H9 (cell line): ENCODE results near the gene JAKMIP1. TPM values are rescaled to one million over a fixed set of nuclear protein-coding genes. Genes with fewer than 3 reads are reported as not detected.

ENCODE experiments used
- DNase-seq: peaks from one replicate; pipeline ENCODE4 v3.0.0-alpha.2; 2017
- H2AFZ ChIP-seq: one replicate; pipeline ENCODE4 v1.6.1; 2013; ENCODE audit warnings: mild to moderate bottlenecking, low read length, control low read depth, moderate library complexity
- H2AK5ac ChIP-seq: 2 replicates; pipeline ENCODE4 v1.6.1; 2013; ENCODE audit warnings: low read length, control low read depth, mixed read lengths; ENCODE audit not compliant: insufficient read length
- H2BK120ac ChIP-seq: one replicate; pipeline ENCODE4 v1.6.1; 2013; ENCODE audit warnings: low read depth, mild to moderate bottlenecking, low read length, control low read depth, inconsistent platforms; ENCODE audit not compliant: poor library complexity, severe bottlenecking
- H2BK12ac ChIP-seq: 2 replicates; pipeline ENCODE4 v1.6.1; 2013; ENCODE audit warnings: low read length, control low read depth, mixed read lengths, low read depth; ENCODE audit not compliant: insufficient read length
- H2BK15ac ChIP-seq: 2 replicates; pipeline ENCODE4 v1.6.1; 2013; ENCODE audit warnings: low read depth, low read length, control low read depth
- H2BK20ac ChIP-seq: one replicate; pipeline ENCODE4 v1.6.1; 2013; ENCODE audit warnings: low read depth, mild to moderate bottlenecking, low read length, control low read depth, inconsistent platforms; ENCODE audit not compliant: poor library complexity, severe bottlenecking
- H2BK5ac ChIP-seq: 2 replicates; pipeline ENCODE4 v1.6.1; 2013; ENCODE audit warnings: low read length, control low read depth, mixed read lengths; ENCODE audit not compliant: insufficient read length
- H3K14ac ChIP-seq: 2 replicates; pipeline ENCODE4 v1.6.1; 2013; ENCODE audit warnings: low read length, control low read depth; ENCODE audit not compliant: insufficient read depth
- H3K18ac ChIP-seq: 2 replicates; pipeline ENCODE4 v1.6.1; 2013; ENCODE audit warnings: low read depth, mild to moderate bottlenecking, mixed read lengths, low read length, control low read depth; ENCODE audit not compliant: insufficient read length
- H3K23ac ChIP-seq: 2 replicates; pipeline ENCODE4 v1.6.1; 2013; ENCODE audit warnings: low read length, control low read depth, mixed read lengths, low read depth; ENCODE audit not compliant: insufficient read length
- H3K23me2 ChIP-seq: 2 replicates; pipeline ENCODE4 v1.6.1; 2013; ENCODE audit warnings: low read depth, mild to moderate bottlenecking, mixed read lengths, low read length, control low read depth; ENCODE audit not compliant: insufficient read length, poor library complexity, severe bottlenecking
- H3K27ac ChIP-seq: 2 replicates; pipeline ENCODE4 v1.5.1; 2013; ENCODE audit warnings: low read length, control low read depth, mixed read lengths, low read depth; ENCODE audit not compliant: insufficient read length
- H3K27me3 ChIP-seq: 2 replicates; pipeline ENCODE4 v1.6.1; 2013; ENCODE audit warnings: low read length, control low read depth, inconsistent platforms; ENCODE audit not compliant: insufficient read depth
- H3K4ac ChIP-seq: 2 replicates; pipeline ENCODE4 v1.6.1; 2013; ENCODE audit warnings: low read depth, mild to moderate bottlenecking, control low read depth, inconsistent platforms, low read length, moderate library complexity
- H3K4me1 ChIP-seq: 2 replicates; pipeline ENCODE4 v1.6.1; 2013; ENCODE audit warnings: low read length, control low read depth, inconsistent platforms; ENCODE audit not compliant: insufficient read depth
- H3K4me2 ChIP-seq: 2 replicates; pipeline ENCODE4 v1.6.1; 2013; ENCODE audit warnings: low read length, control low read depth, mixed read lengths; ENCODE audit not compliant: insufficient read length, insufficient read depth
- H3K56ac ChIP-seq: 2 replicates; pipeline ENCODE4 v1.6.1; 2013; ENCODE audit warnings: low read depth, mild to moderate bottlenecking, mixed read lengths, low read length, control low read depth; ENCODE audit not compliant: insufficient read length
- H3K79me1 ChIP-seq: 2 replicates; pipeline ENCODE4 v1.6.1; 2013; ENCODE audit warnings: low read depth, mild to moderate bottlenecking, moderate library complexity, low read length, control low read depth, inconsistent platforms; ENCODE audit not compliant: insufficient read depth, poor library complexity, severe bottlenecking
- H3K79me2 ChIP-seq: 2 replicates; pipeline ENCODE4 v1.6.1; 2013; ENCODE audit warnings: low read length, control low read depth, inconsistent platforms; ENCODE audit not compliant: insufficient read depth
- H3K9ac ChIP-seq: 2 replicates; pipeline ENCODE4 v1.6.1; 2013; ENCODE audit warnings: low read length, control low read depth, mixed read lengths; ENCODE audit not compliant: insufficient read length; ENCODE audit errors: extremely low read depth
- H3K9me3 ChIP-seq: one replicate; pipeline ENCODE4 v1.6.1; 2013; ENCODE audit warnings: low read depth, low read length, inconsistent platforms; ENCODE audit not compliant: control insufficient read depth
- H3T11ph ChIP-seq: one replicate; pipeline ENCODE4 v1.6.1; 2013; ENCODE audit warnings: mild to moderate bottlenecking, low read length, control low read depth, inconsistent platforms
- H4K20me1 ChIP-seq: one replicate; pipeline ENCODE4 v1.6.1; 2013; ENCODE audit not compliant: control insufficient read depth, insufficient read length, insufficient read depth
- H4K5ac ChIP-seq: 2 replicates; pipeline ENCODE4 v1.6.1; 2013; ENCODE audit warnings: low read depth, mild to moderate bottlenecking, mixed read lengths, low read length, control low read depth; ENCODE audit not compliant: insufficient read length
- H4K8ac ChIP-seq: replicated peaks from 2 replicates; pipeline ENCODE4 v1.6.1; 2013; ENCODE audit warnings: low read length, control low read depth, mixed read lengths, low read depth; ENCODE audit not compliant: insufficient read length
- H4K91ac ChIP-seq: 2 replicates; pipeline ENCODE4 v1.6.1; 2013; ENCODE audit warnings: low read depth, mild to moderate bottlenecking, moderate library complexity, mixed read lengths, low read length, control low read depth; ENCODE audit not compliant: insufficient read length
- H3K27ac Mint-ChIP-seq, 3 experiments: 2 replicates in 2 of 3; 3 replicates in 1 of 3; pipeline ENCODE4 v1.8.0; 2020 to 2021; ENCODE audit warnings: mixed read lengths in 3 of 3, mild to moderate bottlenecking in 1 of 3, moderate library complexity in 1 of 3
- H3K27me3 Mint-ChIP-seq: 2 replicates; pipeline ENCODE4 v1.8.0; 2021; ENCODE audit warnings: low read depth, mild to moderate bottlenecking, moderate library complexity, mixed read lengths
- H3K36me3 Mint-ChIP-seq, 3 experiments: 2 replicates in 2 of 3; 3 replicates in 1 of 3; pipeline ENCODE4 v1.8.0; 2020 to 2021; ENCODE audit warnings: low read depth in 3 of 3, mixed read lengths in 3 of 3; ENCODE audit not compliant: insufficient read depth in 1 of 3
- H3K4me1 Mint-ChIP-seq, 2 experiments: 2 replicates each; pipeline ENCODE4 v1.8.0; 2020; ENCODE audit warnings: mixed read lengths in 2 of 2
- H3K4me3 Mint-ChIP-seq, 2 experiments: 2 replicates in 1 of 2; 3 replicates in 1 of 2; pipeline ENCODE4 v1.8.0; 2020 to 2021; ENCODE audit warnings: mild to moderate bottlenecking in 2 of 2, mixed read lengths in 2 of 2, moderate library complexity in 1 of 2
- H3K9me3 Mint-ChIP-seq, 2 experiments: 2 replicates in 1 of 2; 3 replicates in 1 of 2; pipeline ENCODE4 v1.8.0; 2020; ENCODE audit warnings: mild to moderate bottlenecking in 2 of 2, mixed read lengths in 2 of 2, moderate library complexity in 1 of 2
- CTCF ChIP-seq: fragments of 200-600 bp; sonication (generic); conservative IDR thresholded peaks from 3 replicates; pipeline ENCODE4 v1.8.0; 2021; ENCODE audit warnings: antibody characterized with exemption, mild to moderate bottlenecking
- WGBS: extraction: QIAGEN DNeasy Blood & Tissue Kit; methylation state at CpG from one replicate; pipeline ENCODE4 v1.1.7; 2013; ENCODE audit warnings: missing lambda C conversion rate, low lambda C conversion rate, mixed read lengths; ENCODE audit not compliant: insufficient read length; ENCODE audit errors: extremely low coverage; 5-methylcytosine and 5-hydroxymethylcytosine counted together
- total RNA-seq: library from RNA; stranded (reverse); gene quantifications from 2 replicates; pipeline ENCODE4 v1.2.1, GENCODE V29; 2021

JAKMIP1 gene
- total RNA-seq, 1 experiment from 2014 or later = 1.5 TPM

- H2BK5ac ChIP-seq = no peak overlapping the region
- H2AK5ac ChIP-seq = no peak overlapping the region
- no peak overlapping the region for H4K91ac ChIP-seq
- no peak for TF ChIP-seq CTCF
- no peaks in the 10 kb centered on the region for H3K23me2 ChIP-seq
- H3K79me1 ChIP-seq = no peaks in the 10 kb centered on the region
- H4K5ac ChIP-seq = no peak overlapping the region
- H4K20me1 ChIP-seq = no peaks in the 10 kb centered on the region
- H2AFZ ChIP-seq = no peak overlapping the region
- no peaks in the 10 kb centered on the region; the same call in 1 of the 2 replicates for H3K4me1 ChIP-seq
- H2BK12ac ChIP-seq = no peak overlapping the region
- Mint-ChIP-seq H3K4me1 (peaks cover 30 to 31% of the 10 kb centered on the region in 2 experiments), H3K27me3 (peaks cover 10% of the 10 kb centered on the region), H3K4me3 (no peak overlapping the region), H3K36me3 (no peaks in the 10 kb centered on the region), H3K27ac (no peak overlapping the region), H3K9me3 (no peaks in the 10 kb centered on the region)
- no peak overlapping the region for H4K8ac ChIP-seq
- H3K23ac ChIP-seq = no peak overlapping the region
- no peak overlapping the region for H3K14ac ChIP-seq
- H2BK20ac ChIP-seq = no peak overlapping the region
- no peak overlapping the region for H3K27ac ChIP-seq
- H3K4ac ChIP-seq = no peak overlapping the region
- no peak overlapping the region for H3T11ph ChIP-seq
- no peak overlapping the region for H2BK120ac ChIP-seq
- no peak overlapping the region for H3K18ac ChIP-seq
- no peaks in the 10 kb centered on the region for H3K27me3 ChIP-seq
- H3K9me3 ChIP-seq = no peaks in the 10 kb centered on the region
- H2BK15ac ChIP-seq = no peak overlapping the region
- no peak overlapping the region for H3K9ac ChIP-seq
- no peaks in the 10 kb centered on the region for H3K79me2 ChIP-seq
- no peak overlapping the region for H3K4me2 ChIP-seq
- H3K56ac ChIP-seq = no peak overlapping the region
- no peak for DNase-seq
- WGBS = no CpG with 5 or more reads among the region's 3 CpGs
Observed at GRCh38 chr4:6090931-6091330, 109.4 kb downstream of the JAKMIP1 start.
